Endothelial cell of umbilical vein (primary cell): Measurements from ENCODE around the gene ZNF48. TPM values are rescaled to one million over a fixed set of nuclear protein-coding genes. Genes with fewer than 3 reads are reported as not detected.

Experiments used
- BruUV-seq: library from RNA; stranded (reverse); fragments of 400-500 nt; replicated peaks from 2 replicates; lab custom pipeline; 2021; lab: Mats Ljungman, UMichigan
- CTCF ChIA-PET: fragments of 300-600, 350-600 bp; sonication (Branson Sonifier 250); formaldehyde crosslinking; loops from one replicate; lab custom pipeline; 2021; ENCODE audit warnings: antibody characterized with exemption, inconsistent platforms; lab: Charles Lee
- POLR2A ChIA-PET: fragments of 300-600, 350-600 bp; sonication (Branson Sonifier 250); formaldehyde crosslinking; loops from one replicate; lab custom pipeline; 2021; ENCODE audit warnings: antibody characterized with exemption, inconsistent platforms; lab: Charles Lee
- DNase-seq: peaks from one replicate; pipeline ENCODE4 v3.0.0-alpha.2; 2011; ENCODE audit warnings: low read depth, low spot score
- FAIRE-seq: peaks from 2 replicates; lab custom pipeline; 2011; peaks lifted over from hg19 to GRCh38; lab: Jason Lieb, UNC
- H2AFZ ChIP-seq: 2 replicates; pipeline ENCODE4 v1.6.0; 2012; ENCODE audit warnings: low read depth, low read length, control low read depth, inconsistent platforms
- H3K27ac ChIP-seq: 2 replicates; pipeline ENCODE4 v1.5.1; 2011; ENCODE audit warnings: low read depth, mild to moderate bottlenecking, control low read depth, low read length, moderate library complexity; ENCODE audit not compliant: insufficient read depth
- H3K27me3 ChIP-seq, 2 experiments: 2 replicates each; pipeline versions ENCODE4 v1.6.0 to v1.6.1; 2011; ENCODE audit warnings: low read length in 2 of 2, mixed read lengths in 1 of 2; ENCODE audit not compliant: control insufficient read depth in 2 of 2, insufficient read depth in 2 of 2
- H3K36me3 ChIP-seq, 2 experiments: 2 replicates in 1 of 2; 3 replicates in 1 of 2; pipeline ENCODE4 v1.5.1; 2011; ENCODE audit warnings: low read length in 2 of 2, mild to moderate bottlenecking in 1 of 2, moderate library complexity in 1 of 2; ENCODE audit not compliant: control insufficient read depth in 2 of 2, insufficient read depth in 2 of 2; ENCODE audit errors: extremely low read depth in 1 of 2
- H3K4me1 ChIP-seq: 3 replicates; pipeline ENCODE4 v1.5.1; 2011; ENCODE audit warnings: mild to moderate bottlenecking, low read length; ENCODE audit not compliant: control insufficient read depth, insufficient read depth; ENCODE audit errors: extremely low read depth
- H3K4me2 ChIP-seq: 2 replicates; pipeline ENCODE4 v1.6.1; 2011; ENCODE audit warnings: low read length, control low read depth, mixed read lengths; ENCODE audit not compliant: insufficient read depth
- H3K4me3 ChIP-seq, 3 experiments: fragments of 200-600 bp in 1 of 3; sonication (generic), shearing (Covaris generic) in 1 of 3; replicated peaks in 1 of 3; 2 replicates each; pipeline ENCODE4 v1.5.1; 2011 to 2016; ENCODE audit warnings: control low read depth in 3 of 3, low read length in 3 of 3, mild to moderate bottlenecking in 2 of 3, inconsistent platforms in 1 of 3, low read depth in 1 of 3, moderate library complexity in 1 of 3; ENCODE audit not compliant: insufficient read depth in 1 of 3
- H3K79me2 ChIP-seq: 2 replicates; pipeline ENCODE4 v1.6.0; 2012; ENCODE audit warnings: low read length, inconsistent platforms; ENCODE audit not compliant: control insufficient read depth, insufficient read depth
- H3K9ac ChIP-seq: replicated peaks from 2 replicates; pipeline ENCODE3; 2011; ENCODE audit warnings: low read length, control low read depth; ENCODE audit not compliant: insufficient read depth; ENCODE audit errors: extremely low read depth
- H3K9me1 ChIP-seq: replicated peaks from 3 replicates; pipeline ENCODE4 v1.6.0; 2011; ENCODE audit warnings: mild to moderate bottlenecking, low read length; ENCODE audit not compliant: control insufficient read depth, insufficient read depth; ENCODE audit errors: extremely low read depth
- H3K9me3 ChIP-seq: replicated peaks from 2 replicates; pipeline ENCODE4 v1.5.1; 2012; ENCODE audit warnings: low read length, inconsistent platforms; ENCODE audit not compliant: control insufficient read depth, insufficient read depth
- H4K20me1 ChIP-seq: replicated peaks from 2 replicates; pipeline ENCODE3; 2011; ENCODE audit warnings: mild to moderate bottlenecking, low read length; ENCODE audit not compliant: control insufficient read depth, insufficient read depth; ENCODE audit errors: extremely low read depth
- CTCF ChIP-seq, 2 donors: IDR thresholded peaks; 1 replicate in 1 of 2; 2 replicates in 1 of 2; pipeline ENCODE4 v1.5.1; 2011; ENCODE audit warnings: low read length in 2 of 2, mild to moderate bottlenecking in 2 of 2, moderate library complexity in 2 of 2, control low read depth in 1 of 2, inconsistent platforms in 1 of 2, low read depth in 1 of 2; ENCODE audit not compliant: insufficient read depth in 1 of 2; ENCODE audit errors: extremely low read depth in 1 of 2
- EZH2 ChIP-seq: IDR thresholded peaks from 2 replicates; pipeline ENCODE4 v1.6.1; 2012; ENCODE audit warnings: borderline replicate concordance, low read depth, mild to moderate bottlenecking, moderate library complexity, low read length, inconsistent platforms; ENCODE audit not compliant: severe bottlenecking
- FOS ChIP-seq: IDR thresholded peaks from 2 replicates; pipeline ENCODE4 v1.6.1; 2011; ENCODE audit warnings: mild to moderate bottlenecking, low read length, moderate library complexity, borderline replicate concordance; ENCODE audit not compliant: insufficient read depth
- GATA2 ChIP-seq: IDR thresholded peaks from 2 replicates; pipeline ENCODE4 v1.7.0; 2011; ENCODE audit warnings: low read depth, mild to moderate bottlenecking, moderate library complexity, mixed read lengths, low read length; ENCODE audit not compliant: insufficient read length, insufficient read depth
- JUN ChIP-seq: IDR thresholded peaks from 2 replicates; pipeline ENCODE4 v1.6.1; 2011; ENCODE audit warnings: borderline replicate concordance, low read depth; ENCODE audit not compliant: insufficient read length, insufficient read depth
- MAX ChIP-seq: IDR thresholded peaks from 2 replicates; pipeline ENCODE4 v1.6.1; 2011; ENCODE audit not compliant: insufficient read depth, insufficient read length
- MYC ChIP-seq: IDR thresholded peaks from one replicate; pipeline ENCODE4 v1.6.1; 2011; ENCODE audit warnings: mild to moderate bottlenecking, low read depth, low read length
- POLR2A ChIP-seq: IDR thresholded peaks from 2 replicates; pipeline ENCODE4 v1.6.1; 2012; ENCODE audit warnings: low read depth, mild to moderate bottlenecking, control low read depth, low read length
- POLR2AphosphoS5 ChIP-seq: IDR thresholded peaks from 2 replicates; pipeline ENCODE4 v1.6.1; 2012; ENCODE audit warnings: low read depth, mild to moderate bottlenecking, control low read depth, low read length, moderate library complexity; ENCODE audit not compliant: insufficient read depth
- dilution Hi-C: fragments of 300-500 bp; cut with MboI; formaldehyde crosslinking; loops from one replicate; pipeline ENCODE4 v1.15.0; 2019; ENCODE audit warnings: low sequenced_read_pairs; ENCODE audit not compliant: extremely low pct_ligation_motif_present
- intact Hi-C: fragments of 100-400 bp; cut with micrococcal nuclease; formaldehyde crosslinking; loops from one replicate; pipeline ENCODE4 v1.10.0; 2022
- polyA plus RNA-seq, 4 experiments: library from polyadenylated mRNA; depleted of rRNA in 3 of 4; stranded (reverse) in 3 of 4; unstranded in 1 of 4; fragments of >200 nt; gene quantifications; 2 replicates each; pipeline versions ENCODE4 v1.2.1 to v1.2.3, GENCODE V29; 2011 to 2012; ENCODE audit warnings: missing spikeins in 1 of 4
- total RNA-seq: library from RNA; stranded (reverse); gene quantifications from 2 replicates; pipeline ENCODE4 v1.2.3, GENCODE V29; 2021

ZNF48 gene
- total and polyA plus RNA-seq, 2 donors (not counting 3 experiments of a cell fraction or from before 2014, with no cell fraction given) = 15.3 to 16.1 TPM

- Histone ChIP-seq H3K9ac (no peak overlapping the region), H3K4me1 (no peaks in the 10 kb centered on the region), H3K4me3 (no peak overlapping the region), H3K27ac (no peak overlapping the region), H3K9me3 (no peaks in the 10 kb centered on the region), H3K4me2 (no peak overlapping the region), H4K20me1 (no peaks in the 10 kb centered on the region), H2AFZ (no peak overlapping the region), H3K79me2 (no peaks in the 10 kb centered on the region), H3K27me3 (no peaks in the 10 kb centered on the region), H3K9me1 (no peaks in the 10 kb centered on the region), H3K36me3 (peaks cover 6 to 8% of the 10 kb centered on the region in 2 experiments)
- FAIRE-seq = no peak
- ChIA-PET POLR2A (interaction anchor here (0.7 kb wide), 1 partner anchor 58 kb away, joined by 3 read pairs; no protein-coding TSS in a partner anchor), CTCF (no interaction called here)
- dilution Hi-C loops = no loop called here
- intact Hi-C loops = no loop called here
- no TSS peak for BruUV-seq
- TF ChIP-seq JUN (no peak), FOS (no peak), MYC (no peak), POLR2AphosphoS5 (no peak), CTCF (IDR thresholded peaks at IDR 0.05; ENCODE audit: extremely low read depth in 1 of 2, insufficient read depth in 1 of 2, low read depth in 1 of 2, low read length in 2 of 2) (no peak), MAX (no peak), GATA2 (no peak), EZH2 (no peak), POLR2A (no peak)
- no peak for DNase-seq
Observed at GRCh38 chr16:30346286-30346685, 48.9 kb upstream of the ZNF48 start.
